Stomach (tissue), 4 donors: ENCODE measurements around the gene AZIN2.

Experiments used
- POLR2A ChIP-seq, 4 donors: fragments of 450-650 bp; IDR thresholded peaks; one replicate each; pipeline ENCODE4 v1.6.1; 2016; ENCODE audit warnings: antibody characterized with exemption in 4 of 4, control low read depth in 2 of 4, mild to moderate bottlenecking in 1 of 4, moderate library complexity in 1 of 4
- TF ChIP-seq, protein P1 (sequence below), 7 experiments: fragments of 450-650 bp in 4 of 7; fragments of 200-600 bp in 3 of 7; sonication (generic) in 3 of 7; IDR thresholded peaks; one replicate each; pipeline ENCODE4 v1.5.1; 2016 to 2019; ENCODE audit warnings: antibody characterized with exemption in 7 of 7, control low read depth in 2 of 7, mild to moderate bottlenecking in 1 of 7

DNA sequence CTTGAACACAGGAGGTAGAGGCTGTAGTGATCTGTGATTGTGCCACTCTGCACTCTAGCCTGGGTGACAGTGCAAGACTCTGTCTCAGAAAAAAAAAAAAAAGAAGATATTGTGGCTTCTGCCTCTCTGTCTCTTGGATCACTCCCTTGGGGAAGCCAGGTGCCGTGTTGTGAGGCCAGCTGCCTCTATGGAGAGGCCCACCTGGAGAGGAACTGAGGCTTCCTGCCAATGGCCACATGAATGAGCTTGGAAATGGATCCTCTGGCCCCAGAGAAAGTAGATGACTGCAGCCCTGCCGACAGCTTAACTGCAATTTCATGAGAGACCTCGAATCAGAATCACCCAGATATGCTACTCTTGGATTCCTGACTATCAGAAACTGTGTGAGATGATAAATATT lies 24.5 kb upstream of the AZIN2 start:
- TF ChIP-seq, protein P1, sequence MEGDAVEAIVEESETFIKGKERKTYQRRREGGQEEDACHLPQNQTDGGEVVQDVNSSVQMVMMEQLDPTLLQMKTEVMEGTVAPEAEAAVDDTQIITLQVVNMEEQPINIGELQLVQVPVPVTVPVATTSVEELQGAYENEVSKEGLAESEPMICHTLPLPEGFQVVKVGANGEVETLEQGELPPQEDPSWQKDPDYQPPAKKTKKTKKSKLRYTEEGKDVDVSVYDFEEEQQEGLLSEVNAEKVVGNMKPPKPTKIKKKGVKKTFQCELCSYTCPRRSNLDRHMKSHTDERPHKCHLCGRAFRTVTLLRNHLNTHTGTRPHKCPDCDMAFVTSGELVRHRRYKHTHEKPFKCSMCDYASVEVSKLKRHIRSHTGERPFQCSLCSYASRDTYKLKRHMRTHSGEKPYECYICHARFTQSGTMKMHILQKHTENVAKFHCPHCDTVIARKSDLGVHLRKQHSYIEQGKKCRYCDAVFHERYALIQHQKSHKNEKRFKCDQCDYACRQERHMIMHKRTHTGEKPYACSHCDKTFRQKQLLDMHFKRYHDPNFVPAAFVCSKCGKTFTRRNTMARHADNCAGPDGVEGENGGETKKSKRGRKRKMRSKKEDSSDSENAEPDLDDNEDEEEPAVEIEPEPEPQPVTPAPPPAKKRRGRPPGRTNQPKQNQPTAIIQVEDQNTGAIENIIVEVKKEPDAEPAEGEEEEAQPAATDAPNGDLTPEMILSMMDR (IDR thresholded peaks at IDR 0.05), result no peak
- no peak for TF ChIP-seq POLR2A (IDR thresholded peaks at IDR 0.05)
